Pancreas (tissue), 10 donors: ENCODE results near the gene GLP2R. TPM values are rescaled to one million over a fixed set of nuclear protein-coding genes. Genes with fewer than 3 reads are reported as not detected.

Source experiments
- ATAC-seq, 4 donors: fragments of 200-7000 bp; cut with Tn5 transposase; one replicate each; pipeline versions ENCODE4 v1.8.0 to v1.9.1; 2020; ENCODE audit warnings: mild to moderate bottlenecking in 4 of 4, moderate library complexity in 4 of 4
- DNase-seq, 6 donors: peaks; one replicate each; pipeline ENCODE4 v3.0.0-alpha.2; 2020
- FAIRE-seq: peaks from 2 replicates; lab custom pipeline; 2012; peaks lifted over from hg19 to GRCh38; lab: Jason Lieb, UNC
- H3K27ac ChIP-seq, 4 donors: fragments of 200-600 bp; sonication (generic); 1 replicate in 3 of 4; 2 replicates in 1 of 4; pipeline versions ENCODE4 v1.5.0 to v1.8.0; 2020
- H3K27me3 ChIP-seq, 4 donors: fragments of 200-600 bp; one replicate each; pipeline ENCODE4 v1.8.0; 2021
- H3K36me3 ChIP-seq, 3 donors: fragments of 200-600 bp; sonication (generic) in 1 of 3; one replicate each; pipeline versions ENCODE4 v1.5.0 to v1.8.0; 2020 to 2021
- H3K4me1 ChIP-seq, 3 donors: fragments of 200-600 bp; one replicate each; pipeline ENCODE4 v1.8.0; 2021
- H3K4me3 ChIP-seq, 4 donors: fragments of 200-600 bp; sonication (generic) in 2 of 4; one replicate each; pipeline versions ENCODE4 v1.5.0 to v1.8.0; 2020 to 2021
- H3K9me3 ChIP-seq, 4 donors: fragments of 200-600 bp; one replicate each; pipeline ENCODE4 v1.8.0; 2021
- WGBS, 2 donors: extraction: QIAGEN DNeasy Blood & Tissue Kit; methylation state at CpG; one replicate each; pipeline ENCODE4 v1.1.7; 2013; 5-methylcytosine and 5-hydroxymethylcytosine counted together
- intact Hi-C, 3 donors: fragments of 100-400 bp; cut with DNase I; formaldehyde crosslinking; loops; one replicate each; pipeline versions ENCODE4 v1.11.1 to v1.14.2; 2022
- polyA plus RNA-seq, 2 donors: library from polyadenylated mRNA; stranded (reverse); fragments of 200-250 nt; gene quantifications; one replicate each; pipeline ENCODE4 v1.2.3, GENCODE V29; 2013
- total RNA-seq, 6 donors: library from RNA; stranded (reverse); fragmentation: NEBNext Ultra II Directional in 4 of 6; extraction: Animal tissue kit (Norgen Biotek cat#: 25700) in 4 of 6; gene quantifications; one replicate each; pipeline versions ENCODE4 v1.2.1 to v1.2.4, GENCODE V29; 2021 to 2023
- TF ChIP-seq, protein P1 (sequence below), 4 donors: fragments of 200-600 bp; sonication (generic) in 3 of 4; IDR thresholded peaks; one replicate each; pipeline versions ENCODE4 v1.5.0 to v1.8.0; 2021; ENCODE audit warnings: antibody characterized with exemption in 4 of 4
- donor health status: healthy with polysubstance abuse.
- donor health status: DM: no; HTN: no; CAD: no; lungs with moderate emphysema.
- donor health status: DM: no; HTN: no; CAD: no.
- donor health status: control.
- donor health status: control.
- donor health status: Bipolar disorder and iron deficiency.
- donor health status: DM: yes; HTN: yes; CAD: no.
- donor health status: DM: no; HTN: no; CAD: no.
- donor health status: DM: no; HTN: no; CAD: no.
- donor health status: DM: yes; HTN: yes; CAD: no.

GLP2R gene
- total and polyA plus RNA-seq, 8 donors = 0.39 to 1.7 (median 0.97) TPM

DNA sequence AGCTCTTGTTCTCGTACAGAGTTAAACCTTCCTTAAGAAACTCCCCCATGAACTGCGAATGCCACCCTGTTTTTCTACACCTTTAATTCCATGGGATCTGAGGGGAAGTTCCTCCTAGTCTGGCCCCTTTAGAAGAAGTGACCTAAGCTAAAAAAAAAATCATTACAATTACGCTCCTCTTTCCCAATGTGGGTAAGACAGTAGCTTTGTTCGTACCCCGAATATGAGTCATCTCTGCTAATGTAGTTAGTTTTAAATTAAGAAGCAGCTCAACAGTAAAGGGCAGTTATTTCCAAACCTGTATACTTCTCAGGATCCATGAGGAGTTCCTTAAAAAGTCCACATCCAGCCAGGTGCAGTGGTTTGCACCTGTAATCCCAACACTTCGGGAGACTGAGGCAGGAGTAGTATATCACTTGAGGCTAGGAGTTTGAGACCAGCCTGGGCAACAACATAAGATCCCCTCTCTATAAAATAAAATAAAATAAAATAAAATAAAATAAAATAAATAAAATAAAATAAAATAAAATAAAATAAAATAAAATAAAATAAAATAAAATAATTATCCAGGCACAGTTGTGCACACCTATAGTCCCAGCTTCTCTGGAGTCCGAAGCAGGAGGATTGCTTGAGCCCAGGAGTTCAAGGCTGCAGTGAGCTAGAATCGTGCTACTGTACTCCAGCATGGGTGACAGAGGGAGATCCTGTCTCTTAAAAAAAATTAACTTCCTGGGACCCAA is 53.2 kb downstream of the GLP2R start:
- 74 to 82% methylated on average over 8 of the region's 8 CpGs for WGBS, 2 donors
- TF ChIP-seq, protein P1, sequence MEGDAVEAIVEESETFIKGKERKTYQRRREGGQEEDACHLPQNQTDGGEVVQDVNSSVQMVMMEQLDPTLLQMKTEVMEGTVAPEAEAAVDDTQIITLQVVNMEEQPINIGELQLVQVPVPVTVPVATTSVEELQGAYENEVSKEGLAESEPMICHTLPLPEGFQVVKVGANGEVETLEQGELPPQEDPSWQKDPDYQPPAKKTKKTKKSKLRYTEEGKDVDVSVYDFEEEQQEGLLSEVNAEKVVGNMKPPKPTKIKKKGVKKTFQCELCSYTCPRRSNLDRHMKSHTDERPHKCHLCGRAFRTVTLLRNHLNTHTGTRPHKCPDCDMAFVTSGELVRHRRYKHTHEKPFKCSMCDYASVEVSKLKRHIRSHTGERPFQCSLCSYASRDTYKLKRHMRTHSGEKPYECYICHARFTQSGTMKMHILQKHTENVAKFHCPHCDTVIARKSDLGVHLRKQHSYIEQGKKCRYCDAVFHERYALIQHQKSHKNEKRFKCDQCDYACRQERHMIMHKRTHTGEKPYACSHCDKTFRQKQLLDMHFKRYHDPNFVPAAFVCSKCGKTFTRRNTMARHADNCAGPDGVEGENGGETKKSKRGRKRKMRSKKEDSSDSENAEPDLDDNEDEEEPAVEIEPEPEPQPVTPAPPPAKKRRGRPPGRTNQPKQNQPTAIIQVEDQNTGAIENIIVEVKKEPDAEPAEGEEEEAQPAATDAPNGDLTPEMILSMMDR (IDR thresholded peaks at IDR 0.05) = no peak
- Histone ChIP-seq H3K4me1 (no peaks in the 10 kb centered on the region), H3K36me3 (no peaks in the 10 kb centered on the region), H3K4me3 (no peak overlapping the region), H3K9me3 (no peaks in the 10 kb centered on the region), H3K27me3 (no peaks in the 10 kb centered on the region), H3K27ac (no peak overlapping the region)
- FAIRE-seq (no peak), DNase-seq (no peak), ATAC-seq (no peak)
- intact Hi-C loops = no loop called here

- Histone ChIP-seq H3K9me3 (no peaks in the 10 kb centered on the region), H3K4me3 (no peak overlapping the region), H3K36me3 (no peaks in the 10 kb centered on the region), H3K27me3 (no peaks in the 10 kb centered on the region), H3K27ac (no peak overlapping the region), H3K4me1 (no peaks in the 10 kb centered on the region)
- 51 to 66% methylated on average over 3 of the region's 3 CpGs for WGBS, 2 donors
- intact Hi-C loops = no loop called here
- DNase-seq (no peak), FAIRE-seq (no peak), ATAC-seq (peak in 3 of 4 donors; percentile 24 to 81 (median 72))
- TF ChIP-seq, protein P1 (IDR thresholded peaks at IDR 0.05) = no peak
These were observed 54.9 kb downstream of the GLP2R start for GRCh38 chr17:9880582-9880999.

- TF ChIP-seq, protein P1 (IDR thresholded peaks at IDR 0.05) = no peak
- DNase-seq (no peak), ATAC-seq (no peak), FAIRE-seq (no peak)
- no peaks in the 10 kb centered on the region for H3K36me3 ChIP-seq
- H3K4me3 ChIP-seq = no peak overlapping the region
- H3K27ac ChIP-seq = no peak overlapping the region
- intact Hi-C loops = no loop called here
- no peaks in the 10 kb centered on the region for H3K9me3 ChIP-seq
- no peaks in the 10 kb centered on the region for H3K4me1 ChIP-seq
- H3K27me3 ChIP-seq = no peaks in the 10 kb centered on the region
These were observed 57.7 kb downstream of the GLP2R start for GRCh38 chr17:9883451-9883850.

DNA sequence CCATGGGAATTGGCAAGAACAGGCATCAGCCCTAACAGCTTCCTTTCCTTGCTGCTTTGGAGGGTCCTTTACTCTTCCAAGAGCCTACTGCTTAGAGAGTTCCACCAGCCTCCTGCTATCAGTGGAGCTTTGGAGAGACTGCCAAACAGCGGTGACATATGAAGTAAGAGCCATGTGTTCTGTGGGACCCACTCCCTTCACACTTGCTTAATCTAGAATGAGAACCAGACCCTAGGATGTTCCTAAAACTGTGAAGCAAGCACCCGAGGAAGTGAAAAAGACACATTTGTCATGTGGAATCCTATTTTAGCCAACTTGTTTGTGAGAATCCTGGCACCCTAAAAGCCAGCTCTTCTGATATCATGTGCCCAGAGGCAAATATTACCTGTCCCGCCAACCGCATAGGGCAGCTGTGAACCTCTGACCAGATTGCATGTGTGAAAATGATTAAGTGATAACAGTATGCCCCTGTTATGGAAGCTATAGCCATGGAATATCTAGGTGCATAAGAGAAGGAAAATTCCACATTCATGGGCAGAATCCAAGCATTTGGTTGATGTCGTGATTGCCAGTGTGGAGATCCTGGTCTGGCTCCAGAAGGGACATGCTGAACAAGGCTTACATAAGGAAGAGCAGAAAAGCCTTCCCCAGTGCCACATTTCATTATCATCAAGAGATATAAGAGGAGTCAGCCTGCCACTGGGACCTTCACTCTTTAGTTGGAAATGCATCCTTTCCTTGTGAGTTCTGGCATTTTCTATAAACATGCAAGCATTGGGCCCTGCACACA is 60.6 kb downstream of the GLP2R start:
- no peaks in the 10 kb centered on the region for H3K4me1 ChIP-seq
- WGBS, 2 donors = 72 to 75% methylated on average over 5 of the region's 5 CpGs
- no peaks in the 10 kb centered on the region for H3K36me3 ChIP-seq
- H3K27ac ChIP-seq = no peak overlapping the region
- intact Hi-C loops = no loop called here
- no peak for DNase-seq
- TF ChIP-seq, protein P1 (IDR thresholded peaks at IDR 0.05) = no peak
- no peak for FAIRE-seq
- ATAC-seq = peak in 1 of 4 donors; percentile 26
- H3K4me3 ChIP-seq = no peak overlapping the region
- no peaks in the 10 kb centered on the region for H3K27me3 ChIP-seq
- H3K9me3 ChIP-seq = no peaks in the 10 kb centered on the region
